Stomach (tissue), 4 donors: ENCODE data around the gene ACE.

Source experiments
- CTCF ChIP-seq, 7 experiments: fragments of 450-650 bp in 4 of 7; fragments of 200-600 bp in 3 of 7; sonication (generic) in 3 of 7; IDR thresholded peaks; one replicate each; pipeline ENCODE4 v1.5.1; 2016 to 2019; ENCODE audit warnings: antibody characterized with exemption in 7 of 7, control low read depth in 2 of 7, mild to moderate bottlenecking in 1 of 7
- EP300 ChIP-seq: sonication (generic); formaldehyde crosslinking; IDR thresholded peaks from one replicate; pipeline ENCODE4 v1.6.1; 2017; ENCODE audit warnings: antibody characterized with exemption
- POLR2A ChIP-seq, 4 donors: fragments of 450-650 bp; IDR thresholded peaks; one replicate each; pipeline ENCODE4 v1.6.1; 2016; ENCODE audit warnings: antibody characterized with exemption in 4 of 4, control low read depth in 2 of 4, mild to moderate bottlenecking in 1 of 4, moderate library complexity in 1 of 4
- POLR2AphosphoS5 ChIP-seq, 3 donors: sonication (generic); formaldehyde crosslinking; IDR thresholded peaks; one replicate each; pipeline ENCODE4 v1.6.1; 2016; ENCODE audit warnings: antibody characterized with exemption in 3 of 3

GRCh38 chr17:63455417-63455816 lies 21.4 kb upstream of the ACE start:
- TF ChIP-seq POLR2A (IDR thresholded peaks at IDR 0.05) (no peak), POLR2AphosphoS5 (IDR thresholded peaks at IDR 0.05) (no peak), CTCF (IDR thresholded peaks at IDR 0.05) (no peak), EP300 (no peak)
